HG02981 (cell line): ENCODE measurements around the gene LETM1.

Source experiments
- ATAC-seq: cut with Tn5 transposase; IDR thresholded peaks from one replicate; pipeline ENCODE4 v1.9.1; 2021; ENCODE audit warnings: mild to moderate bottlenecking, moderate library complexity; ENCODE audit not compliant: unreplicated experiment

LETM1 gene

GRCh38 chr4:1830234-1830633 is 25.7 kb downstream of the LETM1 start:
- no peak for ATAC-seq

- ATAC-seq: no peak
Observed at GRCh38 chr4:1826531-1827350, 29.2 kb downstream of the LETM1 start.

- no peak for ATAC-seq
Observed at GRCh38 chr4:1825326-1825725, 30.6 kb downstream of the LETM1 start.

- no peak for ATAC-seq
Observed at GRCh38 chr4:1824746-1825145, 31.2 kb downstream of the LETM1 start.

- ATAC-seq: no peak
Observed at GRCh38 chr4:1823545-1823932, 32.4 kb downstream of the LETM1 start.

GRCh38 chr4:1822568-1823544 is 33.1 kb downstream of the LETM1 start:
- no peak for ATAC-seq

- ATAC-seq: no peak
Observed at GRCh38 chr4:1821679-1822567, 34.0 kb downstream of the LETM1 start.

- ATAC-seq: no peak
Observed at GRCh38 chr4:1819816-1820215, 36.1 kb downstream of the LETM1 start.

- ATAC-seq: no peak
Observed at GRCh38 chr4:1819284-1819683, 36.7 kb downstream of the LETM1 start.

GRCh38 chr4:1815997-1816860 is 39.7 kb downstream of the LETM1 start:
- no peak for ATAC-seq

GRCh38 chr4:1815096-1815996 is 40.6 kb downstream of the LETM1 start:
- ATAC-seq: no peak

- ATAC-seq: no peak
Observed at GRCh38 chr4:1814453-1814852, 41.5 kb downstream of the LETM1 start.

- ATAC-seq: no peak
Observed at GRCh38 chr4:1813915-1814314, 42.0 kb downstream of the LETM1 start.

- no peak for ATAC-seq
Observed at GRCh38 chr4:1813231-1813630, 42.7 kb downstream of the LETM1 start.

GRCh38 chr4:1812720-1813119 is 43.2 kb downstream of the LETM1 start:
- no peak for ATAC-seq

GRCh38 chr4:1810765-1811164 is 45.2 kb downstream of the LETM1 start:
- ATAC-seq: no peak

- ATAC-seq: no peak
Observed at GRCh38 chr4:1809754-1810502, 46.0 kb downstream of the LETM1 start.
